ENCODE data around the gene KCNF1.

The KCNF1 gene

GRCh38 chr2:10923008-10923375 lies 11.3 kb downstream of the KCNF1 start:
- no peak for TF ChIP-seq CTCF (IDR thresholded peaks at IDR 0.05; ENCODE audit: extremely low read depth, missing control alignments)
- DNase-seq (ENCODE audit: low spot score) = no peak

- TF ChIP-seq CTCF (IDR thresholded peaks at IDR 0.05; ENCODE audit: extremely low read depth, missing control alignments) = no peak
- no peak for DNase-seq (ENCODE audit: low spot score)
Measured at GRCh38 chr2:10923965-10924364, 12.2 kb downstream of the KCNF1 start.

- TF ChIP-seq CTCF (IDR thresholded peaks at IDR 0.05; ENCODE audit: extremely low read depth, missing control alignments) = no peak
- DNase-seq (ENCODE audit: low spot score) = no peak
Measured at GRCh38 chr2:10924441-10924840, 12.7 kb downstream of the KCNF1 start.

- TF ChIP-seq CTCF (IDR thresholded peaks at IDR 0.05; ENCODE audit: extremely low read depth, missing control alignments) = no peak
- no peak for DNase-seq (ENCODE audit: low spot score)
Measured at GRCh38 chr2:10924859-10925258, 13.1 kb downstream of the KCNF1 start.

- no peak for DNase-seq (ENCODE audit: low spot score)
- TF ChIP-seq CTCF (IDR thresholded peaks at IDR 0.05; ENCODE audit: extremely low read depth, missing control alignments) = no peak
Measured at GRCh38 chr2:10926191-10926820, 14.6 kb downstream of the KCNF1 start.

GRCh38 chr2:10930721-10931516 lies 19.2 kb downstream of the KCNF1 start:
- no peak for TF ChIP-seq CTCF (IDR thresholded peaks at IDR 0.05; ENCODE audit: extremely low read depth, missing control alignments)
- no peak for DNase-seq (ENCODE audit: low spot score)

- TF ChIP-seq CTCF (IDR thresholded peaks at IDR 0.05; ENCODE audit: extremely low read depth, missing control alignments) = no peak
- DNase-seq (ENCODE audit: low spot score) = no peak
Measured at GRCh38 chr2:10931710-10932255, 20.0 kb downstream of the KCNF1 start.

Measured in GM20000 (cell line).